ENCODE data around the gene CCNJ.

GRCh38 chr10:96053985-96054384 lies 10.6 kb downstream of the CCNJ start:
- TF ChIP-seq CTCF (conservative IDR thresholded peaks at IDR 0.05; ENCODE audit: low read depth, low read length) (no peak), EZH2 (IDR thresholded peaks at IDR 0.05; ENCODE audit: low read length, unreplicated experiment) (no peak), EZH2phosphoT487 (IDR thresholded peaks at IDR 0.05; ENCODE audit: borderline replicate concordance, low read length) (no peak)

All from PC-3 (cell line).